Epithelial cell of esophagus (primary cell): ENCODE data around the gene PIK3C2G.

Experiments
- DNase-seq: peaks from one replicate; pipeline ENCODE4 v3.0.0; 2010; ENCODE audit warnings: low read depth
- H3K4me3 ChIP-seq: 2 replicates; pipeline ENCODE4 v1.5.1; 2011; ENCODE audit warnings: mild to moderate bottlenecking, low read length, control low read depth
- CTCF ChIP-seq: IDR thresholded peaks from 2 replicates; pipeline ENCODE4 v1.5.1; 2011; ENCODE audit warnings: low read depth, mild to moderate bottlenecking, low read length, control low read depth, inconsistent platforms; ENCODE audit not compliant: insufficient read depth; ENCODE audit errors: missing control alignments

PIK3C2G gene

GRCh38 chr12:18643681-18644080 lies 382.4 kb downstream of the PIK3C2G start:
- no peak for DNase-seq
- TF ChIP-seq CTCF = no peak
- no peak overlapping the region for H3K4me3 ChIP-seq

- no peak for DNase-seq
- no peak overlapping the region for H3K4me3 ChIP-seq
- TF ChIP-seq CTCF = no peak
Measured at GRCh38 chr12:18644564-18644963, 383.2 kb downstream of the PIK3C2G start.

- TF ChIP-seq CTCF = no peak
- no peak overlapping the region for H3K4me3 ChIP-seq
- no peak for DNase-seq
Measured at GRCh38 chr12:18646286-18646890, 385.1 kb downstream of the PIK3C2G start.

DNA sequence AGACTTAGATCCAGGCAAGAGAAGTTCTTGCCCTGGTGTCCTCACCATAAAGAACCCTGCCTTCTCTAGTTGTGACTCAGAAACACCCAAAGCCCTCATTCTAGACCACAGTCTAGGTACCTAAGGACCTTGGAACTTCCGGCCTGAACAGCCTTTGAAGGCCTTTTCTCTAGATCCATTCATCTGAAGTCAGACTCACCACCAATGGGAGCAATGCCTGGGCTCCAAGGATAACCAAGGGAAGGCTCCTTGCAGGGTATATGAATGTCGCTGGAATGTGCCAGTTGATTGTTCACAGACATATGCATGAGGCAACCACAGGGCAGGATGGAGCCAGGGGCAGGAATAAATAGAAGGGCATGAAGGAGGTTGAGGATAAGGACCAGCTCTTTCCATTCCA lies 390.2 kb downstream of the PIK3C2G start:
- H3K4me3 ChIP-seq = no peak overlapping the region
- DNase-seq = no peak
- TF ChIP-seq CTCF = no peak

DNA sequence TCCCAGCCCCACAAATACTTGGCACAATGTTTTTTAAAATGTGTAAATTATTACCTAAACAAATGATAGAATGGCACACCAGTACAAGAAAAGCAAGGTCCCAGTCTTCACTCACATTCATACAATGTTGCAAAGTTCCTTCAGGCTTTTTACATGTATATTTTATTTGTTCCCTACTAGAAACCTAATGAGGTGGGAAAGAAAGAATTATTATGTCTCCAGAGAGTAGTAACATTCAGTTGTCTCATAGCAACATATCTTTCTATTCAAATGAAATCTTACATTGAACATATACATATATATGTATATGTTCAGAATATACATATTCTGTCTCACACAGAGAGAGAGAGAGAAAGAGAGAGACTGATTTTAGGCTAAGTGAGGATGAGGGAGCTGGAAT lies 391.3 kb downstream of the PIK3C2G start:
- DNase-seq = no peak
- no peak overlapping the region for H3K4me3 ChIP-seq
- TF ChIP-seq CTCF = no peak

DNA sequence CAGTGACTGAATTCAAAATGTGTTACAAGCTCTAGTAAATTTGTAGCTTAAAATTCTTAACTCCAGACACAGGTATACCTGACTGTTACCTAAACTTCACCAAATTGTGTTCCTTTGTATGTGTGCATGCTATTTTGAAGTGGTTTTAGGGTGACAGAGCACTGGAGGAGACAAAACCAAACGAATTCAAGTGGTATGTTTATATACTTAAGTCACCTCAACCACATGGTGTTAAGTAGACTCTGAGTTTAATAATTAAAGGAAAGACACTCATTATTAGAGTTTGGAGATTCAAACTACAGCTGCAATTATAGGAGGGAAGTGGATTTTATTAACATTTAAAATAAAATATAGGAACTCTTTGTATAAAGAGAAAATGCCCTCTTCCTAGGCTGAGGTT lies 392.1 kb downstream of the PIK3C2G start:
- DNase-seq = no peak
- H3K4me3 ChIP-seq = no peak overlapping the region
- no peak for TF ChIP-seq CTCF

- DNase-seq = no peak
- TF ChIP-seq CTCF = no peak
- H3K4me3 ChIP-seq = no peak overlapping the region
Measured at GRCh38 chr12:18655351-18655750, 394.0 kb downstream of the PIK3C2G start.
